ENCODE measurements around the gene CPB1.

- TF ChIP-seq, protein P1, sequence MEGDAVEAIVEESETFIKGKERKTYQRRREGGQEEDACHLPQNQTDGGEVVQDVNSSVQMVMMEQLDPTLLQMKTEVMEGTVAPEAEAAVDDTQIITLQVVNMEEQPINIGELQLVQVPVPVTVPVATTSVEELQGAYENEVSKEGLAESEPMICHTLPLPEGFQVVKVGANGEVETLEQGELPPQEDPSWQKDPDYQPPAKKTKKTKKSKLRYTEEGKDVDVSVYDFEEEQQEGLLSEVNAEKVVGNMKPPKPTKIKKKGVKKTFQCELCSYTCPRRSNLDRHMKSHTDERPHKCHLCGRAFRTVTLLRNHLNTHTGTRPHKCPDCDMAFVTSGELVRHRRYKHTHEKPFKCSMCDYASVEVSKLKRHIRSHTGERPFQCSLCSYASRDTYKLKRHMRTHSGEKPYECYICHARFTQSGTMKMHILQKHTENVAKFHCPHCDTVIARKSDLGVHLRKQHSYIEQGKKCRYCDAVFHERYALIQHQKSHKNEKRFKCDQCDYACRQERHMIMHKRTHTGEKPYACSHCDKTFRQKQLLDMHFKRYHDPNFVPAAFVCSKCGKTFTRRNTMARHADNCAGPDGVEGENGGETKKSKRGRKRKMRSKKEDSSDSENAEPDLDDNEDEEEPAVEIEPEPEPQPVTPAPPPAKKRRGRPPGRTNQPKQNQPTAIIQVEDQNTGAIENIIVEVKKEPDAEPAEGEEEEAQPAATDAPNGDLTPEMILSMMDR (IDR thresholded peaks at IDR 0.05; ENCODE audit: insufficient read depth, low read depth, low read length) = no peak
- no peak for TF ChIP-seq EZH2 (IDR thresholded peaks at IDR 0.05; ENCODE audit: insufficient read depth, low read length)
Observed at GRCh38 chr3:148839805-148840204, 12.2 kb downstream of the CPB1 start.
